ENCODE results near the gene RASA3. TPM values are rescaled to one million over a fixed set of nuclear protein-coding genes. Genes with fewer than 3 reads are reported as not detected.

RASA3 gene
- total RNA-seq, 1 donor from 2014 or later = 11.7 TPM

DNA sequence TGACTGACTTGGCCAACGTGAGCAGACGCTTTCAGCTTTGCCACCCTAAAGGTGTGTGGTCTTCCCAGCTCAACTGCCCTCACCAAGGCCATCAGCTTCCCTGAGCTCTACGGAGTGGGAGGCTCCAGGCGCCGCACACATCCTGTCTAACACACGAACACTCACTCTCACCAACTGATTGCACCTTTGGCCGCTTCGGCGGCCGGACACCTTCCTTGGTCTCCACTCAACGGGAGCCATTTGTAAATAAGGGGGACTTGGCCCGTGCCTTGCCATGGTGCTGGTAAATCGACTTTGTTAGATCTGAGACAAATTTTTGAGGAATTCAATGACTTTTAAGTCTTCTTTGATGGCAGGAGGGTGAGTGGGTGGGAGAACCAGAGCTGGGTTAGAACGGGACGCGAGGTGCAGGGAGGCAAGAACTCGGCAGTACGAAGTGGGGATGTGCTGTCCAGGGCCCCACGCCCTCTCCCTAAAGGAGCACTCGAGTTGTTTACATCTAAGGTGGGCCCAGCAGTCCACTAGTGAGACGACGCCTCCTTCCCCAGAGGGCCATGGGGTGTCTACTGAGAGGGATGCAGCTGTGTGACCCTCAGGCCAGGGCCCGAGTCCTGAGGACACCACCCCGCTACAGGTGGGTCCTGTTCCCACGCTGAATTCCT, 163.0 kb downstream of the RASA3 start:
- DNase-seq (ENCODE audit: low spot score) = no peak

DNA sequence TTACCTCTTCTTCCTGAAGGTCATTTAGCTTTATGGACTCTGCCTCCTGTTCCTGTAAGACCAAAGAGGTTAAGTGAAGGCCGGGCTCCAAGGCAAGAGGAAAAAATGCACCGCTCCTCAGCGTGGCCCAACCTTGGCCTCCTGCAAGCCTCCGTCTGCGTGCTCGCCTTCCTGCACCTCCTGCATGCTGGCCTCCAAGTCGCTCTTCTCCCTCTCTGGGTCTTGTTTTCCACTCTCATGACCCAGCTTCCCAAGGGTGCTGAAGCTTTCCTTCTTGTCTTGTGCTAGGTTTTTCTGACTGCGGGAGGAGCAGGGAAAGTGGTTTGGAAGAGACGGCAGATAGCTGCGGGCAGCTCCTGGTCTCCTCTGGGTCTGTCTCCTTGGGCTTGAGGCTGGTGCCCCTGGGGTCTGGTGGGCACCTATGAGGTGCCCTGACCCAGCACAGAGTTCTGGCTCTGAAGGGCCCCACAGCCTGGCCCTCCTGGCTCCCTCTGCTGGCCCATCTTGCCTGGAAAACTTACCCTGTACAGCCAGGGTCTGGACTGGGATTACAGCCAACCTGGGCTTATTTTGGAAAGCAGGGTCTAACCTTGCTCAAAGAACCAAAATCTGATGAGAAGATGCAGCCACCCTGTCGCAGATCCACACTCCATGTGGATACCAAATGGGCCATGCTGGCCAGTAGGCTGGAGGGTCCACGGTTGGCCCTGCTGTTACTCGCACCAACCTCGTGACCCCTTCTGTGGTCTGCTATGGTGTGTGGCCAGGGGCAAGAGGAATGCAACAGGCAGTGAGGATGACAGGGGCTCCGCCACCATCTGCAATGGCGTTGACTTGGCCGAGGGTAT, 163.7 kb downstream of the RASA3 start:
- DNase-seq (ENCODE audit: low spot score) = no peak

- no peak for DNase-seq (ENCODE audit: low spot score)
Observed at GRCh38 chr13:113967729-113968462, 164.5 kb downstream of the RASA3 start.

DNA sequence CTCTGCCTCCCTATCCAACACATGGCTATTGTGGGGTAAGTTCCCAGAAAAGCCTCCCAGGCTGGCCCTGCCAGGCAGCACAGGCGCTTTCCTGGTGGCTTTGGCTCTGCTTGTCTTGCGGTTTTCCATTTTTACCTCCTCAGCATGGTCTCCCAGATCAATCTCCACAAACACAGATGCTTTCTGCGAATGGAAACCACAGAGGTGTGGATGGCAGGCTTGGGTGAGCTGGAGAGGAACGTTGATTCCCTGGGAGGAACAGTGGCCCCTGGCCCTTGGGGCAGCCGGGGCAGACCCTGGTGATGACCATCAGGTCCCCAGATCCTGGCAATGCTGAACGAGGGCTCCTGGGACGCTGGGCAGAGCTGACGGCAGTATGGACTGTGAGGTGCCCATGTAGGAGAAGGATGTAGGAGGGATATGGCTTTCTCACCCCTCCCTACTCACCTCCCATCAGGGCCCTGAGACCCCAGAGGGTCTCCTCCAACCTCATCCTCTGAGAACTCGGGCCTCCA, 165.2 kb downstream of the RASA3 start:
- DNase-seq (ENCODE audit: low spot score) = no peak

DNA sequence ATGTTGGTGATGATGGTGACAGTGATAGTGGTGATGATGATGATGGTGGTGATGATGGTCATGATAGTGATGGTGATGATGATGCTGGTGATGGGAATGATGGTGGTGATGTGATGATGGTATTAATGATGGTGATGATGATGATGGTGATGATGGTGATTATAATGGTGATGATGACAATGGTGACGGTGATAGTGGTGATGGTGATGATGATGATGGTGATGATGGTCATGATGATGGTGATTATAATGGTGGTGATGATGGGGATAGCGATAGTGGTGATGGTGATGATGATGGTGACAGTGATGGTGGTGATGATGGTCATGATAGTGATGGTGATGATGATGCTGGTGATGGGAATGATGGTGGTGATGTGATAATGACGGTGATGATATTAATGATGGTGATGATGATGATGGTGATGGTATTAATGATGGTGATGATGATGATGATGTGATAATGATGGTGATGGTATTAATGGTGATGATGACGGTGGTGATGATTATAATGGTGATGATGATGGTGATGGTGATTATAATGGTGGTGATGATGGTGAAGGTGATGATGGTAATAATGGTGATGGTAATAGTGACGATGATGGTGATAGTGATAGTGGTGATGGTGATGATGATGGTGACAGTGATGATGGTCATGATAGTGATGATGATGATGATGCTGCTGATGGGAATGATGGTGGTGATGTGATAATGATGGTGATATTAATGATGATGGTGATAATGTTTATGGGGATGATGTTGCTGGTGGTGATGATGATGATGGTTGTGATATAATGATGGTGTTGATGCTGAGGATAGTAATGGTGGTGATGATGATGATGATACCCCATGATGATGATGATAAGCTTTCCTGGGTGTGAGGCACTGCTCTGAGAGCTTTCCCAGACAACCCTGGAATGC, 166.2 kb downstream of the RASA3 start:
- no peak for DNase-seq (ENCODE audit: low spot score)

GRCh38 chr13:113965383-113965874, 167.0 kb downstream of the RASA3 start:
- DNase-seq (ENCODE audit: low spot score) = no peak

DNA sequence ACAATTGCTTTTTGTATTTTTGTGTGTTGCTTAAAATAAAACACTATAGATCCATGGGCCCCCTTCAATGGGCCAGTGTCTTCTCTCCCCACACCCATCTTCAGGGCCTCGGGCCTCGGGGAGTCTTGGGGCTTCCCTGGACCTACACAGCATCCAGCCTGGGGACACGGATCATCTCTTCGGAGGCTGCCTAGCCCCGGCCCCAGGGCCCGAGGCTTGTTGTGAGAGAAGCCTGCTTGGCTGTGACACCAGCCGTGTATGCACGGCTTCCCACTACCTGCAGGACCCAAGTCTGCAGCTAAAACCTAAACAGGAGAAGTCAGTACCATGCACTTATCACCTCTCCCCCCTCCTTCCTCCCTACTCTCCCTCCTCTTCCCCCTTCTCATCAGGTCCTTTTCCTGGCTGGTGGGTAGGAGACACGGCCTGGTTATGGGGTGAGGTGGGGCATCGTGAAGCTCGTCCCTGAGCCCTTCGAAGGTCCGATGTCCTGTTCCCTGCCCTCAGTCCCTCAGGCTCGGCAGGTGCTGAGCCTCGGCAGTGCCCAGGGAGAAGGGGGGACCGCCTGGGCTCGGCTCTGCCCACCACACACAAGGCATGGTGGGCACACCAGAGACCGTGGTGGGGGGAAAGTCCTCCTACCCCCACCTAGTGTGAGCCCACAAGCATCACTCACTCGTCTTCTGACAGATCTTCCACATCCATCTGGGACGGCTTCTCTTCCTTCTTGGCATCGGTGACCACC, 168.0 kb downstream of the RASA3 start:
- no peak for DNase-seq (ENCODE audit: low spot score)

DNA sequence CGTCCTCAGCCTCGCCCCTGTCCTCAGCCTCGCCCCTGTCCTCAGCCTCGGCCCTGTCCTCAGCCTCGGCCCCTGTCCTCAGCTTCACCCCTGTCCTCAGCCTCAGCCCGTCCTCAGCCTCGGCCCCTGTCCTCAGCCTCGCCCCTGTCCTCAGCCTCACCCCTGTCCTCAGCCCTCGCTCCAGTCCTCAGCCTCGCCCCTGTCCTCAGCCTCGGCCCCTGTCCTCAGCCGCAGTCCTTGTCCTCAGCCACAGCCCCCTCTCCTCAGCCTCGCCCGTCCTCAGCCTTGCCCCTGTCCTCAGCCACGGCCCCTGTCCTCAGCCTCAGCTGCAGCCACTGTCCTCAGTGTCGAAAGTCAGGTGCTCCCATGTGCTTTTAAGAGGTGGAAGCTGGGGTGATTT, 169.0 kb downstream of the RASA3 start:
- DNase-seq (ENCODE audit: low spot score) = no peak

GRCh38 chr13:113962975-113963374, 169.4 kb downstream of the RASA3 start:
- no peak for DNase-seq (ENCODE audit: low spot score)

- no peak for DNase-seq (ENCODE audit: low spot score)
Observed at GRCh38 chr13:113962386-113962785, 170.0 kb downstream of the RASA3 start.

DNA sequence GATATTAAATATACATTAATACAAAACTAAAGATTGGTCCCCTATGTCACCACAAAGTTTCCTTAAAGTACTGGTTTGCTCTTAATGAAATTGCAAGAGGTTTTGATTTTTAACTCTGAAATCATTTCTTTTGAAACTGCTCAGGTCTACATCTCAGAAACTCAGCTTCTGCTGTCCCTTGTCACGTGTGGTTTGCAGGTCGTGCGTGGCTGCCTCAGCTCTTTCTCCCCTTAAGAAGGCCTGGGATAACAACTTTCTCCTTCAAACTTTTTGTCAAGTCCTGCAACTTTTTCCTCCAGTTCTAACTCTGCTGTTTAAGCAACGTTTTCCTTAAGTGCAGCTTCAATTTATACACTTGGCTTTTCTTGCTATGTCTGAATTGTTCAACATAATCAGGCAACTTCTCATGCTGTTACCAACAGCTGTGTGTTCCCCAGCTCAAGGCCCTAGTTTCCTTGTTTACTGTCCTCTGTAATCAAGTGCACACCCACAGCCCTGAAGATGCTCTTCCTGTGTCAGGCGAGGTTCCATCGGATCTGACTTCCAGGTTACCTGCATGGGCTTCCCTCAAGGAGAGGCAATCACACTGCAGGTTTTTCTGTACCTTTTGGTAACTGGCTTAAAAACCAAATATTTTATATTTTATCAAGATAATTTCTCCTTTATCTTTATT, 172.0 kb downstream of the RASA3 start:
- DNase-seq (ENCODE audit: low spot score) = no peak

DNA sequence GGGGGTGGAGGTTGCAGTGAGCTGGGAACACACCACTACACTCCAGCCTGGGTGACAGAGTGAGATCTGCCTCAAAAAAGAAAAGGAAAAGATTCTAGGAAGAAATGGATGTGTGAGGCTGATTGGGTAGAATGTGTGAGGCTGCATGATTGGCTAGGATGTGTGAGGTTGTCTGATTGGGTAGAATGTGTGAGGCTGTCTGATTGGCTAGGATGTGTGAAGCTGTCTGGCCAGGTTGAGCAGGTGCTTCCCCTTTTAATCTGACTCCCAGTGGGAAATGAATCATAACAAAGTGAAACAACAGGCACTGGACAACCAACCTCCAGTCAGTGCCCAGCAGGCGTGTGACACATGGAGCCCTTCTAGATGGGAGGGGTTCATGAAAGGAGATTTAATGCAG, 173.2 kb downstream of the RASA3 start:
- no peak for DNase-seq (ENCODE audit: low spot score)

GRCh38 chr13:113958373-113958772, 174.1 kb downstream of the RASA3 start:
- no peak for DNase-seq (ENCODE audit: low spot score)

DNA sequence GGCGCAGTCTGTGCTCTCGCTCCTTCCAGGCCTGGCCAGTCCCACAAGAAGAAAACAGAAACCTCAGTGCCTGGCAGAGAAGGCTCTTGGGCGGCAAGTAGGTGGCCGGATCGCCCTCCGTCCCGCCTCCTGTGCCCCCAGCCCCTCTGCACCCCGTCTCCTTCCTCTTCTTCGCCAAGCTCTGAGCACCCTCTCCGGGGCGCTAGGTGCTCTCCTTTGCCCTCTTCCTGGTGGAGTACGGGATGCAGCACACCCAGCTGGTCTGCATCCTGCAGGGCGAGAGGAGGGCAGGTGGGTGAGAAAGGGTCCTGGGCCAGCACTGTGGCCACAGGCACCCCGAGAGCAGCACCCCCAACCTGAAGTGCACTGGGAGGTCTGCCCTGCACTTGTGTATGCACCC, 175.9 kb downstream of the RASA3 start:
- DNase-seq (ENCODE audit: low spot score) = no peak

DNA sequence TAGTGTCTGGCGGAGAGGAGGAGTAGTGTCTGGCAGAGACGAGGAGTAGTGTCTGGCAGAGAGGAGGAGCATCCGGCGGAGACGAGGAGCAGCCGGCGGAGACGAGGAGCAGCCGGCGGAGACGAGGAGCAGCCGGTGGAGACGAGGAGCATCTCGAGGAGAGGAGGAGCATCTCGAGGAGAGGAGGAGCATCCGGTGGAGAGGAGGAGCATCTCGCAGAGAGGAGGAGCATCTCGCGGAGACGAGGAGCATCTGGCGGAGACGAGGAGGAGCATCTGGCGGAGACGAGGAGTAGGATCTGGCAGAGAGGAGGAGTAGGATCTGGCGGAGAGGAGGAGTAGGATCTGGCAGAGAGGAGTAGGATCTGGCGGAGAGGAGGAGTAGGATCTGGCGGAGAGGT, 176.7 kb downstream of the RASA3 start:
- no peak for DNase-seq (ENCODE audit: low spot score)

DNA sequence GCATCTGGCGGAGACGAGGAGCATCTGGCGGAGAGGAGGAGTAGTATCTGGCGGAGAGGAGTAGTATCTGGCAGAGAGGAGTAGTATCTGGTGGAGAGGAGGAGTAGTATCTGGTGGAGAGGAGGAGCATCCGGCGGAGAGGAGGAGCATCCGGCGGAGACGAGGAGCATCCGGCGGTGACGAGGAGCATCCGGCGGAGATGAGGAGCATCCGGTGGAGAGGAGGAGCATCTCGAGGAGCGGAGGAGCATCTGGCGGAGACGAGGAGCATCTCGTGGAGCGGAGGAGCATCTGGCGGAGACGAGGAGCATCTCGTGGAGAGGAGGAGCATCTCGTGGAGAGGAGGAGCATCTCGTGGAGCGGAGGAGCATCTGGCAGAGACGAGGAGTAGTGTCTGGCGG, 177.2 kb downstream of the RASA3 start:
- DNase-seq (ENCODE audit: low spot score) = no peak

DNA sequence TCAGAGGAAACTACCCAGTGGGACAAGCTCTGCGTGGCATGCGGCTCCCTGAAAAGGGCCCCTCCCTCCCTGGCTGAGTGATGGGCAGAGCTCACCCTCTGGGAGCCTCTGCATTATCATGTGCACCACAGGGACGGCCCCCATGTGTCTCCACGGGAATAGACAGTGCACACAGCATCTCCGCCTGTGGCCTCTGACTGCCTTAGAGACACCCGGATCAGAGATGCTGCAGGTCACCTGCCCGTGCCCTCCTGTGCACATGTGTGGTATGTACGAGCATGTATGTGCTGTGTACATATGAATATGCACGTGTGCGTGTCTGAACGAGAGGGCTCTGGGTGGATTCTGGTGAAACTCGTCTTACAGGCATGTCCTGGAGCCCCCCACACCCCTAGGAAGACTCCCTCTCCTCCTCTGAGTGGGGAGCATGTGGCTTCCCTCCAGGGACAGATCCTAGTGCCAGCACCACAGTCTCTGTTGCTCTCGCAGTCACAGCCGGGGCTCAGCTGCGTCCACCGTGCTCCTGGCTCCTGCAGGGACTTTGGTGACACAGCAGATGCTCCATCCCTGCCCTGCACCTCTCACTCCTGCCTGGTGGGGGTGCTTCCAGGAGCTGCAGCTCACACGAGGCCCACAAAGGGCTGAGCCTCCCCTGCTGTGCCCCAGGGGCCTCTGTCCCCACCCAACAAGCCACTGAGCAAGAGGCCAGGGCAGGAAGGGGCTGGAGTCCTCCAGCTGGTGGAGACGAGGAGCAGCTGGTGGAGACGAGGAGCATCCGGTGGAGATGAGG, 178.2 kb downstream of the RASA3 start:
- no peak for DNase-seq (ENCODE audit: low spot score)

DNA sequence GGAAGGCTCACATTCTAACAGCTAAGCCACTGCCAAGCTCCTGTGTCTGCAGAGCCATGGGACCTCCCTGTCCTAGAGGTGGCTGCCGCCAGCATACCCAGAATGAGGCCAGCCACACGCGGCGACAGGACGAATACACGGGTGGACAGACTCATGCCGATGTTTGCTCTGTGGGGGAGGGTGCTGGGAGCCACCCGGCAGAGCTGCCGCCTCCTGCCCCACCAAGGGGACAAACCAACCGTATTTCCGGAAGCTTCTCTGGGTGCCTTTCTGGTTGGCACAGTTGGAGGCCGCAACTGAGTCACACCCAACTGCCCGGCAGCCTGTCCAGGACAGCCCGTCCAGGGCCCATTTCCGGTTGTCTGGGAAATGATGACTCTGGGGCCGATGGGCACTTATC, 178.9 kb downstream of the RASA3 start:
- DNase-seq (ENCODE audit: low spot score) = no peak

DNA sequence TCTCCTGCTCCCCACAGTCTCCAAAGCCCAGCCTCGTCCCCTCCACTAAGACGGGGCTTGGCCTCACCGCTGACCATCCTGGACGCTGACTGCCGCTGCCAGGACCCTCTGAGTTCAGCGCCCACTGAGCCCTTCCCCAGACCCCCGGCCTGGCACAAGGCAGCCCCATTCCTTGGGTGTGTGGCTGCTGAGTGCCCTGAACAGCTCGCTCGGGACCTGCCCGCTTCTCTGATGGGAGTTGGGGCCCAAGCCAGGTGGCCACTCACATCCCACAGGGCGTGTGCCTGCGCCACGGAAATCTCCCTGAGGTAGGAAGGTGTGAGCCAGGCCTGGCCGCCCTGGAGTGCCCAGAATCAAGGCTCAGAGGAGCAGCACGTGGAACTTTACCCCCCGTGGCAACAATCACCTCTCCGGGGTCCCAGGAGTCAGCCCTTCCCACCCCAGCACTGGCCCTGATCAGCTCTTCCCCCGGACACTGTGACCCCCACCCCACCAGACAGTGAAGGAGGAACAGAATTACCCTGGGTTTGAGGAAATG, 179.4 kb downstream of the RASA3 start:
- no peak for DNase-seq (ENCODE audit: low spot score)

All from mucosa of gallbladder (tissue), 1 donor.